VCaP (cell line): ENCODE measurements around the gene SAMMSON.

ENCODE experiments used
- H3K27ac ChIP-seq: fragments of 450-650 bp; 2 replicates; pipeline ENCODE4 v1.5.1; 2017
- TF ChIP-seq, protein P1 (sequence below): fragments of 450-650 bp; conservative IDR thresholded peaks from 2 replicates; pipeline ENCODE4 v1.5.1; 2017; ENCODE audit warnings: mild to moderate bottlenecking, moderate library complexity

SAMMSON gene

DNA sequence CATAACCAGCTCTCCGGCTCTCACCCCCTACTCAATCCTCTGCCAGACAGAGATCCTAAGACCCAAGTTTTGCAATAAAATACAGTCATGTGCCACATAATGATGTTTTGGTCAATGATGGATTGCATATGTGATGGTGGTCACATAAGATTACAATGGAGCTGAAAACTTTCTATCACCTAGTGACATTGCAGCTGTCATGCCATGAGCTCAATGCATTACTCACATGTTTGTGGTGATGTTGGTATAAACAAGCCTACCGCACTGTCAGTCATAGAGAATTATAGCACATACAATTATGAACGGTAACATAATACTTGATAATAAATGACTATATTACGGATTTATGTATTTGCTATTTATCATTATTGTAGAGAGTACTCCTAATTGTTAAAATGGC is 26.9 kb upstream of the SAMMSON start:
- no peak overlapping the region for H3K27ac ChIP-seq

DNA sequence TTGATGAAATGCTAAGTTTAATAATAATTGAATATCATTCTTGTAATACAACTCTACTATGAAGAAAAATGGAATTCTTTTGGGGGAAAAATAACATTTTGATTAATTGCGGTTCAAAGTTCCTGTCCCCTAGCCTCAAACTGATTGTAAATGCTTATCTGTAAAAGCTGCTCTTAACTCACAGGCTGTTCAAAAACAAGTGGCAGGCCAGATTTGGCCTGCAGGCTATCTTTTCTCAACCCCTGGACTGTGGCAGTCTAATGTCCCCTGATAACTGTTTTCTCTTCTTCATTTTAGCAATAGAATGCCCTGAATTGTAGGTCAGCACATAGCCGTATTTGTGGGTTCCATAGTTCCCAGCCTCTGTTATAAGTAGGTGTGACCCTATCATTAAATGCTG is 23.5 kb upstream of the SAMMSON start:
- no peak overlapping the region for H3K27ac ChIP-seq
- TF ChIP-seq, protein P1, sequence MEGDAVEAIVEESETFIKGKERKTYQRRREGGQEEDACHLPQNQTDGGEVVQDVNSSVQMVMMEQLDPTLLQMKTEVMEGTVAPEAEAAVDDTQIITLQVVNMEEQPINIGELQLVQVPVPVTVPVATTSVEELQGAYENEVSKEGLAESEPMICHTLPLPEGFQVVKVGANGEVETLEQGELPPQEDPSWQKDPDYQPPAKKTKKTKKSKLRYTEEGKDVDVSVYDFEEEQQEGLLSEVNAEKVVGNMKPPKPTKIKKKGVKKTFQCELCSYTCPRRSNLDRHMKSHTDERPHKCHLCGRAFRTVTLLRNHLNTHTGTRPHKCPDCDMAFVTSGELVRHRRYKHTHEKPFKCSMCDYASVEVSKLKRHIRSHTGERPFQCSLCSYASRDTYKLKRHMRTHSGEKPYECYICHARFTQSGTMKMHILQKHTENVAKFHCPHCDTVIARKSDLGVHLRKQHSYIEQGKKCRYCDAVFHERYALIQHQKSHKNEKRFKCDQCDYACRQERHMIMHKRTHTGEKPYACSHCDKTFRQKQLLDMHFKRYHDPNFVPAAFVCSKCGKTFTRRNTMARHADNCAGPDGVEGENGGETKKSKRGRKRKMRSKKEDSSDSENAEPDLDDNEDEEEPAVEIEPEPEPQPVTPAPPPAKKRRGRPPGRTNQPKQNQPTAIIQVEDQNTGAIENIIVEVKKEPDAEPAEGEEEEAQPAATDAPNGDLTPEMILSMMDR = no peak

More for the DNA sequence above, 26.9 kb upstream of the SAMMSON start:
- TF ChIP-seq, protein P1 = no peak

DNA sequence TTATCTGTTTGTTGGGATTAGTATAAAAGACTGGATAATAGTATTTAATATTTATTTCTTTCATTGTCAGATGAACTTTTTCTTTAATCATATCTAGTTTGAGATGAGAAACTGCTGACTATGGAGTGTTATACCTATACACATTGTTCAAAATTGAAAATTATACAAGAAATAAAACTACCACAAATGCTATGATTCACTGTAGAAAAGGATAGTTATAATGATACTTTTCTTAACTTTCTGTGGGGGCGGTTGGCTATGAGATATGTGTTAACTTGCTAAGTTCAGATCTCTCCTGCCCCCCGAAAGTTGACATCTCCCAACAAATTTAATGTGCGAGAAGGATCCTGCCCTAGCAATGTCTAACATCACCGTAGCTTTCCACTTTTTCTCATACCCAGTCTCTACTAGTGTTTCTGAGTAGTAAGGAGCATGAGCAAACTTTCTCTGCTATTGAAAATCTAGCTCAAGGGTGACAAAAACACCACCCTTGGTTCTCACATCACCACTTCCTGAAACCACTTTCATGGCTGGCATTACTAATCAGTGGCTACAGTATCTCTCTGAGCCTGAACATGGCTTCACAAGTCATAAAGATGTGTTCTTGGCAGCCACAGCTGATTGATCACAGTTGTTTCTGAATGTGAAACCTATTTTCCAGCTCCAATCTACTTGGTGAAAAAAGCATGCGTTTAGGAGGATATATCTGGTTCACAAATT is 15.8 kb upstream of the SAMMSON start:
- H3K27ac ChIP-seq = no peak overlapping the region
- TF ChIP-seq, protein P1 = no peak

DNA sequence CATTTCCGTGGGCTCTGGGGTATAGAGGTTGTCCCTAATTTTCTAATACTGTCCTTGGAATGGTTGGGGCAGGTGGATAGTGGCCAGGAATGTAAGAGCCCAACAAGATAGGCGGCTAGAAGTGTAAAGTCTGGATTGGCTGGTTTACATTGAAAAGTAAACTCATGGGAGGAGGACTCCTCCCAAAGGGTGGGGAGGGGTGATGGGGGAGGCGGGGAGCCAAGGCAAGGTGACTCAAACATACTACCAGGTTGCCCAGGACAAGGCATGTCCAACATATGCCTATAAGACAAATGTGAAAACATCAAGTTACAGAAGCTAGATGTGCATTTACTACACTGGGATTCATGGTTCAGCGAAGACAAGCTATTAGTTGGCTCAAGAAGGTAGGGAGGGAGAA is 14.3 kb upstream of the SAMMSON start:
- TF ChIP-seq, protein P1 = no peak
- no peak overlapping the region for H3K27ac ChIP-seq

DNA sequence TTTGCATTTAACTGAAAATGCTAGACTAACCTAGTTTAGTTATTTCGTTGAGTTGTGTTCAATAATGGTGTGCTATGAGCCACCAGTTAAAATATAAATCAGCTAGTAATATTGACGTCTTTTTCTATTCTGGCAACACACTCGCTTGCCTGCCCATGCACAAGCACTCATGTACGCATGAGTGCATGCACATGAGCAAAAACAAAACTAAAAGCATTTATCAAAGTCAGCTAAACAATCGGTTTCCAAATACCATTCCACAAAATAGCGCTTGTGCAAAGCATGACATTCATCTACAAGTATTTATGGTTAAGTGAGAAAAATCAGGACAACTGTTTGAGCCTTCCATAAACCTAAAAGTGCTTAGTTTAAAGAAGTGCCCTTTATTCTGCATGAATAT is 13.1 kb upstream of the SAMMSON start:
- TF ChIP-seq, protein P1 = no peak
- no peak overlapping the region for H3K27ac ChIP-seq

DNA sequence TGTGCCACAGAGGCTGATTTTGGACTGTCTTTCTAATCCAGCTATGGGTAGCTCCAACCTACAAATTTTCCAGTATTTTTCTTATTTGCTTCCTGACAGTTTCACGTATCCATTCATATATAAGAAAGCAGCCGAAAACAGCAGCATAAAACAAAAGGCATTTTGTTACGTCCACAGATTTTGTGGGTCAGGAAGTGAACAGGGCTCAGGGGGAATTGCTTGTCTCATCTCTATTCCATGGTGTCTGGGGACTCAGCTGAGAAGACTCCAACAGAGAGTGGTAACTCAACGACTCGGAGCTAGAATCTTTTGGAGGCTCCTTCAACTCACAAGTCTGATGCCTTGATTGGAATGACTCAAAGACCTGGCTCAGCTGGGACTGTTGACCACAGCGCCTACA is 11.7 kb upstream of the SAMMSON start:
- H3K27ac ChIP-seq = no peak overlapping the region
- TF ChIP-seq, protein P1 = no peak

DNA sequence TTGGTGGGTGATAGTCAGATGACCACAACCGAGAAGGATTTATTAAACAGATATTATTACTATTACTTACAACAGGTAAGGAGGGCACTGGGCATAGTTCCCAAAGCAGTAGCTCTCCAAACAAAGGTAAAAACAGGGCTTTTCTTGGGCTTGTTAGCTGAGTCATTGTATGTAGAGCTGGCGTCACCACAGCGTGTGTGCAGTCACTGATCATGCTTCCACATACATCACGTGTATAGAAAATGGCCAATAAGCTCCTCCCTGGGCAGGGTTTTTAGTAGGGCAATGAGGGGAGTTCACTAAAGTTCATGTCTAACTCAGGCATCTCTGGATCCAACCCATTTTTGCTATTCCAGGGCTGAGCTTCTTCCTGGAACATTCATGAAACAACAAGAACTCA is 5.8 kb upstream of the SAMMSON start:
- TF ChIP-seq, protein P1 = no peak

More for the DNA sequence above, 5.8 kb upstream of the SAMMSON start:
- H3K27ac ChIP-seq = no peak overlapping the region
